ENCODE results near the gene SLC5A11. TPM values are rescaled to one million over a fixed set of nuclear protein-coding genes. Genes with fewer than 3 reads are reported as not detected.

SLC5A11 gene
- total RNA-seq, 1 donor from 2014 or later = 0.63 TPM

- Mint-ChIP-seq H3K36me3 (no peaks in the 10 kb centered on the region), H3K4me1 (ENCODE audit: unreplicated experiment) (no peaks in the 10 kb centered on the region), H3K27ac (no peak overlapping the region), H3K27me3 (no peaks in the 10 kb centered on the region), H3K4me3 (no peak overlapping the region), H3K9me3 (no peaks in the 10 kb centered on the region)
- no peak for DNase-seq (ENCODE audit: extremely low spot score, unreplicated experiment)
- no peak for TF ChIP-seq CTCF (conservative IDR thresholded peaks at IDR 0.05)
Measured at GRCh38 chr16:24906901-24907300, 61.1 kb downstream of the SLC5A11 start.

- TF ChIP-seq CTCF (conservative IDR thresholded peaks at IDR 0.05) = no peak
- Mint-ChIP-seq H3K27me3 (no peaks in the 10 kb centered on the region), H3K9me3 (no peaks in the 10 kb centered on the region), H3K4me1 (ENCODE audit: unreplicated experiment) (no peaks in the 10 kb centered on the region), H3K27ac (no peak overlapping the region), H3K36me3 (no peaks in the 10 kb centered on the region), H3K4me3 (no peak overlapping the region)
- DNase-seq (ENCODE audit: extremely low spot score, unreplicated experiment) = no peak
Measured at GRCh38 chr16:24908716-24909115, 63.0 kb downstream of the SLC5A11 start.

- no peaks in the 10 kb centered on the region for H3K27me3 Mint-ChIP-seq
- no peak overlapping the region for H3K4me3 Mint-ChIP-seq
- no peaks in the 10 kb centered on the region for H3K9me3 Mint-ChIP-seq
- no peaks in the 10 kb centered on the region for H3K36me3 Mint-ChIP-seq
- H3K27ac Mint-ChIP-seq = no peak overlapping the region
- no peak for TF ChIP-seq CTCF (conservative IDR thresholded peaks at IDR 0.05)
- H3K4me1 Mint-ChIP-seq (ENCODE audit: unreplicated experiment) = no peaks in the 10 kb centered on the region
- DNase-seq (ENCODE audit: extremely low spot score, unreplicated experiment) = no peak
Measured at GRCh38 chr16:24909856-24910255, 64.1 kb downstream of the SLC5A11 start.

- no peak for DNase-seq (ENCODE audit: extremely low spot score, unreplicated experiment)
- no peaks in the 10 kb centered on the region for H3K9me3 Mint-ChIP-seq
- H3K4me3 Mint-ChIP-seq = no peak overlapping the region
- no peak overlapping the region for H3K27ac Mint-ChIP-seq
- no peaks in the 10 kb centered on the region for H3K27me3 Mint-ChIP-seq
- peaks cover 5% of the 10 kb centered on the region for H3K36me3 Mint-ChIP-seq
- no peak for TF ChIP-seq CTCF (conservative IDR thresholded peaks at IDR 0.05)
- H3K4me1 Mint-ChIP-seq (ENCODE audit: unreplicated experiment) = no peaks in the 10 kb centered on the region
Measured at GRCh38 chr16:24915019-24915418, 69.3 kb downstream of the SLC5A11 start.

- H3K27me3 Mint-ChIP-seq = no peaks in the 10 kb centered on the region
- no peaks in the 10 kb centered on the region for H3K4me1 Mint-ChIP-seq (ENCODE audit: unreplicated experiment)
- peaks cover 5% of the 10 kb centered on the region for H3K36me3 Mint-ChIP-seq
- DNase-seq (ENCODE audit: extremely low spot score, unreplicated experiment) = no peak
- H3K9me3 Mint-ChIP-seq = no peaks in the 10 kb centered on the region
- no peak overlapping the region for H3K27ac Mint-ChIP-seq
- no peak overlapping the region for H3K4me3 Mint-ChIP-seq
- TF ChIP-seq CTCF (conservative IDR thresholded peaks at IDR 0.05) = no peak
Measured at GRCh38 chr16:24915576-24915975, 69.8 kb downstream of the SLC5A11 start.

GRCh38 chr16:24917236-24917635, 71.5 kb downstream of the SLC5A11 start:
- Mint-ChIP-seq H3K4me3 (no peak overlapping the region), H3K4me1 (ENCODE audit: unreplicated experiment) (no peaks in the 10 kb centered on the region), H3K27ac (no peak overlapping the region), H3K27me3 (no peaks in the 10 kb centered on the region), H3K9me3 (no peaks in the 10 kb centered on the region), H3K36me3 (peaks cover 17% of the 10 kb centered on the region)
- no peak for DNase-seq (ENCODE audit: extremely low spot score, unreplicated experiment)
- no peak for TF ChIP-seq CTCF (conservative IDR thresholded peaks at IDR 0.05)

Measured in type B pancreatic cell (in vitro differentiated cells).